Effector CD4-positive, alpha-beta T cell (primary cell): ENCODE measurements around the gene ERP44.
"Not testable (repeated sequence)": the region's sequence is repeated elsewhere in the genome, so short reads cannot be mapped to it uniquely, and the experiment has no call there.

Source experiments
- DNase-seq: peaks from one replicate; pipeline ENCODE4 v3.0.0-alpha.2; 2020
- total RNA-seq: gene quantifications from one replicate; lab custom pipeline; 2026; lab: John Stamatoyannopoulos, UW

The ERP44 gene
- total RNA-seq: 43.2 reads per million, percentile 65 among the genes with 10 or more reads in this experiment

DNA sequence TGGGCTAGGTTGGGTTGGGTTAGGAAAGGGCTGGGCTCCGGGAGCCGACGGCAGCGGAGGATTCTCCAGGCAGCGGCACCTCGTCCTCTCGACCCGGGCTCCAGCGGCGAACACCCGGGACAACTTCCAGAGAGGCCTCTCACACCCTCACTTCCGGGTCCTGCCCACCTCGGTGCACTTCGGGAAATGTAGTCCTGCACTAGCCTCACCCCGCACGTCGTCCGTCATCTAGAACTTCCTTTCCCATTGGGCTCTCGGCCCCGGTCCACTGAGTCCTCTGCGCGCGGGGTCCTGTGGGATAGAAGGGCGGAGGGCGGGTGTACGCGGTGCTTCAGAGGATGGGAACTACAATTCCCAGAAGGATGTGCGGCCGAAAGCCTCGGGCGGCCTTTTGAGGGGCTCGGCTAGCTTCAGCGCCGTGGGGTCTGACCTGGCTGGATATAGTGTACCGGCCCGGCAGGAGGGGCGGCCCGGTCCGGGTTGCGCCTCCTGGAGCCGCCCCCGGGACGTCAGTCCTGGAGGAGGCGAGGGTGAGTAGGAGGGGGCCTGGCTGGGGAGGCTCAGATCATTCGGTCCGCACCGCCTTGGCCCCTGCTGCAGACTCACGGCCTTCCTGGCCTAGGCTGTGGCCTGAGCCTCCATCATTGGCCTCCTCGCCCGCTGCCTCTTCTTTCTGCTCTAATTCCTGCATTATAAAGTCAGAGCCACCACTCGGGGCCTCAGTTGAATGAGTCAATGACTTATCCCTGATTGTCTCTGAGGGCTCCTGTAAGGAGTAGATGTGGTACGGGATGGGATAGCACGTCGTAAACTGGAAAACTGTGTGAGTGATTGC, at the start of gene ERP44, which contains the start of gene INVS:
Gene ERP44, minus strand, starts transcription at position 114 of the 835 bp plus-strand sequence. CDS start 160 bp downstream, outside the sequence.
Gene INVS, plus strand, starts transcription at position 357 of the 835 bp plus-strand sequence. CDS start 5,279 bp downstream, outside the sequence.
- DNase-seq: peak; percentile 98

DNA sequence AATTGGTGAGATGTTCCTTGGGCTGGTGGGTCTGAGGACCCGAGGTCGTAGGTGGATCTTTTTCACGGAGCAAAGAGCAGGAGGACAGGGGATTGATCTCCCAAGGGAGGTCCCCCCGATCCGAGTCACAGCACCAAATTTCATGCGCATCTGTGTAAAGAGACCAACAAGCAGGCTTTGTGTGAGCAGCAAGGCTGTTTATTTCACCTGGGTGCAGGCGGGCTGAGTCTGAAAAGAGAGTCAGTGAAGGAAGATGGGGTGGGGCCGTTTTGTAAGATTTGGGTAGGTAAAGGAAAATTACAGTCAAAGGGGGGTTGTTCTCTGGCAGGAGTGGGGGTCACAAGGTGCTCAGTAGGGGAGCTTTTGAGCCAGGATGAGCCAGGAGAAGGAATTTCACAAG, 47.2 kb upstream of the ERP44 start:
- DNase-seq: not testable (repeated sequence)

DNA sequence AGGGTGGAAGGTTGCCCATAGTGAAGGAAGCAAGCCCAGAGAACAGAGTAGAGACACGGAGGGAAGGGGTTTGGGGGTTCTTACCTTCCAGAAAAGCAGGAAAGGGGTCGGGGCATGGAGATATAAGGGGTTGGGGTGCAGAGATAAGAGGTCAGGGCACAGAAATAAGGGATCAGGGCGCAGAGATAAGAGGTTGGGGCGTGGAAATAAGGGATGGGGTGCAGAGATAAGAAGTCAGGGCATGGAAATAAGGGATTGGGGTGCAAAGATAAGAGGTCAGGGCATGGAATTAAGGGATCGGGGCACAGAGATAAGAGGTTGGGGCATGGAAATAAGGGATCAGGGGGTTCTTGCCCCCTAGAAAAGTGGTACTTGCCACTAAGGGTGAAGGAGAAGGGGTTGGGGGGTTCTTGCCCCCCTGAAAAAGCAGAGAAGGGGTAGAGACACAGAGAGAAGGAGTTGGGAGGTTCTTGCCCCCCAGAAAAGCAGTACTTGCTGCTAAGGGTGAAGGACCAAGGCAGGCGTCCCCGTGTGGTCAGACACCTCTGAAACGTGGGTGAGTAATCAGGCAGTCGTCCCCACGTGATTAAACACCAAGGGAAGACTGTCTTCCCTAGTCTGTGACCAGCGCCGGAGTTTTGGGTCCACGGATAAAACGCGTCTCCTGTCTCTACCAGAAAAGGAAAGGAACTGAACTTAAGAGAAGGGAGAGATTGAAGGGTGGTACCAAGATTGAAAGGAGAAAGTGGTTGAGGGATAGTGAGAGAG, 46.6 kb upstream of the ERP44 start:
- not testable (repeated sequence) for DNase-seq

DNA sequence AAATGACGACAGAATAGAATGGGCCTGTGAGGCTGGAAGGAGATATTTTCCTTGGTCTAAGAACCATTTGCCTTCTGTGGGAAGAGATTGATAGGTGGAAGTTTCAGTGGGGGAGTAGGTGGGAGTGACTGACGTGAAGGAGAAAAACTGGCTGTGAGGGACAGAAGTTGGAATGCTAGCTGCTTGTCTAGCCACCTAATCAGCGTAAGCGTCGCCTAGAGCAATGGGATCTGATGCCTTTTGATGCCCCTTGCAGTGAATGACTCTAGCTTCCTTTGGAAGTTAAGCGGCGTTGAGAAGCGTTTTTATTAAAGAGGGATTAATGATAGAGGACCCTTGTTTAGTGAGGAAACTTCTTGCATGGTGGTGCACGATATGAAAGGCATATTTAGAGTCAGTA, 43.1 kb upstream of the ERP44 start:
- not testable (repeated sequence) for DNase-seq

DNA sequence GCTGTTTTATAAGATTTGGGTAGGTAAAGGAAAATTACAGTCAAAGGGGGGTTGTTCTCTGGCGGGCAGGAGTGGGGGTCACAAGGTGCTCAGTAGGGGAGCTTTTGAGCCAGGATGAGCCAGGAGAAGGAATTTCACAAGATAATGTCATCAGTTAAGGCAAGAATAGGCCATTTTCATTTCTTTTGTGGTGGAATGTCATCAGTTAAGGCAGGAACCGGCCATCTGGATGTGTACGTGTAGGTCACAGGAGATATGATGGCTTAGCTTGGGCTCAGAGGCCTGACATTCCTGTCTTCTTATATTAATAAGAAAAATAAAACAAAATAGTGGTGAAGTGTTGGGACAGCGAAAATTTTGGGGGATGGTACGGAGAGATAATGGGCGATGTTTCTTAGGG, 41.5 kb upstream of the ERP44 start:
- not testable (repeated sequence) for DNase-seq

DNA sequence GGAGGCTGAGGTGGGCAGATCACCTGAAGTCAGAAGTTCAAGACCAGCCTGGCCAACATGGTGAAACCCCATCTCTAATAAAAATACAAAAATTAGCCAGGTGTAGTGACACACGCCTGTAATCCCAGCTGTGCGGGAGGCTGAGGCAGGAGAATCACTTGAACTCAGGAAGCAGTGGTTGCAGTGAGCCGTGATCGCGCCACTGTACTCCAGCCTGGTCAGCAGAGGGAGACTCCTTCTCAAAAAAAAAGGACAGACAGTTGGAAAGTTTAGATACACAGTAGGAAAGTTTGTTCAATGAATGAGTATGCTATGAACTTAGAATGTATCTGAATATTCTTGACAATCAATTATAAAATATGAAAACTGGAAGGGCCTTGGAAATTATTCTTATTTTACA, 38.0 kb upstream of the ERP44 start:
- DNase-seq: not testable (repeated sequence)

DNA sequence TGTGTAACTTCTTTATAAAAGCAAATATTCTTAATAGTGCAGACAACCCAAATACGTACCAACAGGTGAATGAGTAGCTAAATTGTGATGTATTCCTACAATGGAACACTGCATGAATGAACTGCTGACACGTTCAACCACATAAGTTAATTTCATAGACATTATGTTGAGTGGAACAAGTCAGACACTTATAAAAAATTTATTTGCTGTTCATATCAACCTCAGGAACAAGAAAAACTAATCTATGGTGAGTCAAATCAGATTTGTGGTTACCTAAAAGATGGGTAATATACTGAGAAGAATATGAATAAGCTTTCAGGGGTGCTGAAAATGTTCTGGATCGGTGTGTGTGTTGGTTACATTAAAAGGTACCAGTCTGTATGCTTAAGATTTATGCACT, 35.9 kb upstream of the ERP44 start:
- no peak for DNase-seq

DNA sequence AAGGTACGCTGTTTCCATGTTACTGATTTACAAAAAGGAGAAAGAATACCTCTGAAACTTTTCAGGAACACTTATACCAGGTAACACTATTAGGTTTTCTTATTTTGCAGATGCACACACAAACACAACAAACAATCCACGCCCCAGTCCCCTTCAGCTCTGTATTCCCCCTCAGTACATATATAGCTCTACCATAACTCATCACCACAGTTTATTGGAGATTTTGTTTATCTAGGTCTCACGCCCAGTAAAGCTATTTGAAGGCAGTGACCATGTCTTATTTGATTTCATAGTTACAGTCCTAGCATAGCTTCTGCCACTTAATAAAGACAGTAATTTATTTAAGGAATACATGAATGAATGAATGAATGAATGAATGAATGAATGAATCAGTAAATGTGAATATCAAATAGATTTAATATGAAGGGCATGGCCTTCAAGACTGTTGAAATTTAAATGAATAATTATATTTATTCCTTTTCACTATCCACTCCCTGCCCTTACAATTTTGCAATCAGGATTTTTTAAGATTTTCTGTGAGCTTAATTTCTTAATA, 33.2 kb upstream of the ERP44 start:
- DNase-seq: no peak

DNA sequence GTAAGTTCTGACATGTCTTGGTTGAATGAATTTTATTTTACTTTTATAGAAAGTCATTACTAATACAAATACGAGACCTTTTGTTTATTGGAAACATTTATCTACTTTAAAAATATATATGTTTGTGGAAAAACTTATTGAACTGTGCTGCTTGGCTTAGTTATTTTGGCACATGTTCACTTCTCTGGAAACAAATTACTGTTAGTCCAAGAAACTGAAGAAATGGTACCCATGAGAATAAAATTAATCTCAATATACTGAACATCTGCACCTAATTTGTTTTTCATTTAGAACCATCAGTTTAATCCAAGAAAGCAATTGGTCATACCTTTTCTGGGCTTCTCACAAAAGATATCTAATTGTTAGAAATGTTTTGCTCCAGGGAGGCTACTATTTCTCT, 32.4 kb upstream of the ERP44 start:
- no peak for DNase-seq

DNA sequence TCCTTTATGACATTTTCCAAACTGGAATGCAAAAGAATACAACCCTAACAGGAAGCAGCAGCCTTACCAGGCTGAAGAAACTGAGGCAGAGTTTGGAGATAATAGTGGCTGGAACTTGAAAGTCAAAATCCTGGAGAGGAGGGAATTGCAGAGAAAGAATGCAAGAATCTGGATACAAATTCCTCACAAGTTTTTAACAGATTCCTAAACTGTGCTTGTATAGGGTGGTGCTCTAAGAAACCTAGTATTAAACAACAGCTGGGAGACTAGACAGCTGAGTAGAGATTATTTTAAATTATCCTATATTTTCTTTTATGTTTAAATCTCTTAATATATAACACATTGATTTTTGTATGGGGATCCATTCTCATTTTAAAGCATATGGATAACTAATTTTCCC, 31.0 kb upstream of the ERP44 start:
- DNase-seq: no peak

DNA sequence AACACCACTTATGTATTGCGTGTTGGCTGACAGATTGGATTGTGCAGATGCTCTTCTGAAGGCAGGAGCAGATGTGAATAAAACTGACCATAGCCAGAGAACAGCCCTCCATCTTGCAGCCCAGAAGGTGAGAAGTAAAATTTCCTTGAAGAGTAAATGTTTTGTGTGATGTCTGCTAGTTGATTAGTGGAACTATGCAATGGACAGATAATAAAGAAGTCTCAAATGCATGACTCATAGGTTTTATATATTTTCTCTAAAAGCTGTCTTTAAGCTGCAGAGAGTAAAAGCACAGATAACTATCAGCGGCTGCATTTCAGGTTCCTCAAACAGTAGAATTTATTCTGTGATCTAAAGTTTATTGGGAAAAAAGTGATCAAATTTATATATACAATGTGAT, 27.6 kb upstream of the ERP44 start:
- no peak for DNase-seq

DNA sequence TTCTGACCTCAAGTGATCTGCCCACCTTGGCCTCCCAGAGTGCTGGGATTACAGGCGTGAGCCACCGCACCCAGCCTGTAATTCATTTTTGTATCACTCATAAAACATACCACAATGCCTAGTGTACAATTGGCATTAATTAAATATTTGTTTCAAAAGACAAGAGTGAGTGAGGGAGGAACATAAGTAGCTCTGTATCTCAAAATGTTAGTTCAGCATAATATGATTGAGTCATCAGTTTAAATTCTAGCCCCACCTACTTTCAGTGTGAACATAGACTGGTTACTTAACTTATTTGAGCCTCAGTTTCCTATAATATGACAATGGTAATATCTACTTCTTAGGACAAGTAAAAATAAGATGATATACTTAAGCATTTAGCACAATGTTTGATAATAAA, 27.1 kb upstream of the ERP44 start:
- DNase-seq: no peak

DNA sequence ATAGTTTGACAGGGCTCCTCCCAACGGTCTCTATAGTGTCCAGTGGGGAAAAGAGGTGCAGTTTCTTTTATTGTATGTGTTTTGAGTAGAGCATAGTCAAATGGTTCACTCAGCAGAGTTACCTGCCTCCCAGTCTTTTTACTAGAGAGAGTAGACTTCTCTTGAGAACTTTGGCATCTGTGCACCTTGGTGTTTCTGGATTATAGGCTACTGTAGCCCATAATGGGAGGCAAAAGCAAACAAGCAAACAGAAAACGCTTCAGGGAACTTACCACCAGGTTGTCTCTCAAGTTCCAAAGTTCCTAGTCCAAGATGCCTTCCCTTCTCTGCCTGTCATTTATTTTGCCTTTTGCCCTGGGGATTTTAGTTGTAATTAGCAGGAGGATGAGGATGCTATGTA, 26.4 kb upstream of the ERP44 start:
- no peak for DNase-seq

DNA sequence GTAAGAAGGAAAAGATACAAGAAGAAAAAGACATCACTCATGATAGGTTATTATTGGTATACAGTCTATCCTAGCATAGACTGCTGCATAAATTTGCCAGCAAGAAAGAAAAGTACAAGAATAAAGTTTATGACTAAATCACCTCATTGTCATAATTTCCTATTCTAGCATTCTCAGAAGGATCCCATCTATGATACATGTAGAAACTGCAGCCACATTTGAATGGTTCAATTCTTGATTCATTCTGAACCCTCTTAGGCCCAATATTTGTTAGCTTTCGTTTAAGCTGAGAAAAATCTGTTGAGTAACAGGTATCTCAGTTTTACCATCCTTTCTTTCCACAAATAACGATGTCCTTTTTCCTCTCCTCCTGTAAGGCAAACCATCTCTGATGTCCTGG, 21.5 kb upstream of the ERP44 start:
- no peak for DNase-seq

DNA sequence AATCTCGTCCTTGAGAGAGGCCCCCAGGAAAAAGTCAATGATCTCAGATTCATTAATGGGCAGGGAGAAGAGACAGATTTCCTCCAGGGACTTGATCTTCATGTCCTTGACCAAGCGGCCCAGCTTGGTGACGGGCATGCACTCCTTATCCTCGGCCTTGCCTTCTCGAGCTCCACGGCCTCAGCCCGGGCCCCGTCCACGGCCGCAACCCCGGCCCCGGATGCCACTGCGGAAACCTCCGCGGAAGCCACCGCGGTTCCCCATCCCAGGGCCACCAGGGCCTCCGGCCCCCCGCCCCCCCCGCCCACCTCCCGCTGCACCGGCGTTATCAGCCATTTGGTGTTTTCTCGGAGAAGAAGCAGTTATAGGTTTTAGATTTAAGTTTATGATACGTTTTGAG, 18.5 kb upstream of the ERP44 start:
- DNase-seq: no peak

DNA sequence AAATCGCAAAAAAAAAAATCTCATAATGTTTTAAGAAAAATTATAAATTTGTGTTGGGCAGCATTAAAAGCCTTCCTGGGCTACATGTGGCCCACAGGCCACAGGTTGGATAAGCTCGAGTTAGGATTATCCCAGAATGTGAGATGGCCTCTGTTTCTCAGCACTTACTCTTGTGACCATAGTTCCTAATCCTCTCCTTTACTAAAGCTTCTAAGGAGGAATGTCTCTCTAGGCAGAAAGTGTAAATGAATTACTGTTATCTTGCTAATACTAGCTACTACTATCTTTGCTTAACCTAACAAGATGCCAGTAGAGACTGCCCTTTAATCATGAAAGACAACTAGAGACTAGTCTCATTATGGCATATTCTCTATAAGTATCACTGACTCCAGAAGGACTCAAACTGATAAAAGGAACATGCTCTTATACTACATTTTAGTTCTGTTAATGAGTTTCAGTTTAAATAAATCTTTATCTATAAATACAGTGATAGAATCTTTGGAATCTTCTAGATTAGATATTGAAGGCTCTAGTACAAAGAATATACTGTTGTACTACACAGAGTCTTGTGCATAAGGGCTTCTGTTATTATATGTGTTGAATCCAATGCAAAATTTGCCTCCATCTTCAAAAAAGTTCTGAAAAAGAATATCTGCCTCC, 14.0 kb upstream of the ERP44 start:
- DNase-seq: no peak

DNA sequence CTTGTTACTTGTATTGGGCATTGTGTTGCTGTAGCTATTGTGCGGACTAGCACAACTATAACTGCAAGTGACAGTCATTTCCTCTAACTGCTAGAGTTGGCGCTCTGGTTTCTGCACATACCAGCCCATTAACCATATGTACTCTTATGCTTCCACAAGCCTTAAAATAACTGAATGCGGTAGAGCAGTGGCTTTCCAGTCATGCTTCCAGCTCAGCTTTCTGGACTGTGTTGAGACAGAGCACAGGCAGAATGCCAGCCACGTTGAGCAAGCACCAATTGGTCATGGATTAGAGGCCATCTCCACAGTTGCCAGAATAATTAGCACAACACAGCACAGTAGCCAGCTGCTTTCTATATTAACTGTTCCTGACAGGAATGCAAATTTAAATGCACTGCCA, 12.4 kb upstream of the ERP44 start:
- no peak for DNase-seq

DNA sequence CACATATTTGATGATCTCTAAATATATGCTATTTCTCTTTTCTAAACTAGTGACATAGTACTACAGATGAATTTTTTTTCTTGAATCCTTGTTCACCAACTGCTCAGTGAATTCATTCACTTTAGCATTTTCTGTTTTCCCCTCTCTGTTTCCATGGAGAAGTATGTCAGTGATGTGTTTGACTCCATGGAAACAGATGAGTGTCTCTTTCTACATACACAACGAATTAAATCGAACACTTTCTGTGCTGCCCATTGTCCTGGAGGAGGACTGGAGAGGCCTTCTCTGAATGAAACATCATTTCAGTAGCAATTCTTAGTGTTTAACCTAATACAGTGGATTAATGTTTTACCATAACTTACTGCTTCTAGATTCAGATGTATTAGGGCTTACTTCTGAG, 9.8 kb upstream of the ERP44 start:
- DNase-seq: no peak

DNA sequence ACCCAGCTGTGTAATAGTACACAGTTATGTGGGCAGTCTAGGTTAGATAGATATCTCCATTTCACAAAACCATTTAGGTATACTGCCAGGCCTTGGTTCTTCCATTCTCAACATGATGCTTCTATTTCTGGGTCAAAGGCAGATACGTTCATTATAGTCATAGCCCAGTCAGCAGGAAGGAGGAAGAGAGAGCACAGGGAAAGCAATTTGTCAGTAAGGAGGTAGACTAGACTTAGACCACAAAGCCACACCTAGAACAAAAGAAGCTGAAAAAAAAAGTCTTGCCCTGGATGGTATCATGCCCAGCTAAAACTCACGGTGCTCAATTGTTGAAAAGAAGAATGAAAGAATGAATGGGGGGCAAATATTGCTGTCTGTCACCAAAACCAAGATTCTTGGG, 7.8 kb upstream of the ERP44 start:
- DNase-seq: no peak

DNA sequence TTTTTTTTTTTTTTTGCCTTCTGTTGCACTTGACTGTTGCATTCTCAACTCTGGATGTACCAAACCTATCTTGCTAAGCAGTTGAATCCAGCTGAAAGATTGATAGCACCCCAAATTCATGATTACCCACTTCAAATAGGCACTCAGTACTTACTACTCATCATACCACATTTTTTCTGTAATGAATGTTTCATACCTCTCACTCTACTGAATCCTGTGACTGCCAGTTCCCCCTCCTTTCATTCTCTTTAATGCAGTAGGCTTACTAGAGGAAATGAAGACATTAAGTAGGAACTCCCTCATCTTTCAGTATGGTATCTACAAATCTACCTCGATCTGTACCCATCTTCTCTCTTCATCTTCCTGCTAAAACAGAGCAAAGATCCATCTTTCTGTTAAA, 7.1 kb upstream of the ERP44 start:
- no peak for DNase-seq

DNA sequence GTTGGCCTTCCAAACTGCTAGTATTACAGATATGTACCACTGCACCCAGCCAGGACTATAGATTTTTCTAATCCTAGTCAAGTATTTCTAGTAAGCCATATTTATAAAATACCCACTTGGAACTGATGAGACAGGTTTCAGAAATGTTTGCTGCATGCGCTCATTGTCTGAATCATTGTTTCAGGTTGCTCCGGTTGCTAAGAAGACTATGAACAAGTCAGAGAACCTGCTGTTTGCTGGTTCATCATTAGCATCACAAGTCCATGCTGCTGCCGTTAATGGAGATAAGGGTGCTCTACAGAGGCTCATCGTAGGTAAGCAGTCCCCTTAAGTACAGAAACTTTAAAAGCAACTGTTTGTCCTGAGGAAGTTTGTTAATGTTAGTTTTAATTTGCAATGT, 5.5 kb upstream of the ERP44 start:
- no peak for DNase-seq

DNA sequence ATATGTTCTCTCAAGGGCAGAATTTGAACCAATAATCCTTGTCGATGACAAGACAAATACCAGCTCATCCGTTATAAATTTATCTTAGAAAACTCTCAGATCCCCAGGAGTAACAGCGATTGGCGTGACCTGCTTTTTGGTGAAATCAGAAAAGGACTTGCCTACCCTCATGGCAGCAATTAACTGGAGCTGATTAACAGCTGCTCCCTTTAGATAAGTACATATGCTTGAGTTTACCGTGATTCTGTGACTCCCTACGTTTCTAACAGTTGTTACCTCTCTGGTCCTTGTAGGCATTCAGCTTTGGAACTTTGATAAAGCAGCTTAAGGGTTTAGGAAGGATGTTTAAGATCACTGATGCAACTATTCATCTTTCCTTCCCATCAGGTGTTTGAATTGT, 2.8 kb upstream of the ERP44 start:
- DNase-seq: no peak

DNA sequence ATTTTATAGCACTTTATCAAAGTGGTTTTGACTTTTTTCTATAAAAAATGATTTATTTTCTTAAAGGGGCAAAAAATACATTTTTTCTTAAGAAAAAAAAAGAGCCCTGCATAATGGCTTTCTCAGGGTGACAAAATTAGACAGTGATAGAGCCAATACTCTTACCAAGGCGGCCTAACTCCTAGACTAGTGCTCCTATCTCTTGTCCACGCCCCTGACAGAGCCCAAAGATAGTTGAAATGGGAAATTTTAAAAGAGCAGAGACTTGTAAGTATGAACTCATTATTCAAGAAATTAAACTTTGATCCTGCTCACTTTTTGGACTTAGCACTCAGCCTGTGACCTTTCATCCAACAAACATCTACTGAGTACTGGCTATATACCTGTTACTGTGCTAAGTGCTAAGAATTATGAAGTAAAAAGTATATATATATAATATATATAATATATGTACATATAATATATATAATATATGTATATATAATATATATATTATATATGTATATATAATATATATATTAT, 1.4 kb upstream of the ERP44 start:
- no peak for DNase-seq
